Naive thymus-derived CD4-positive, alpha-beta T cell (primary cell): Measurements from ENCODE around the gene PSMD1. TPM values are rescaled to one million over a fixed set of nuclear protein-coding genes. Genes with fewer than 3 reads are reported as not detected.
A peak's percentile ranks its signal among the peaks of the same experiment; 100 is the strongest.

Experiments
- ATAC-seq: fragments of 150-1000 bp; cut with Tn5 transposase; 2 replicates; pipeline ENCODE4 v1.10.0; 2021; ENCODE audit warnings: mild to moderate bottlenecking, moderate library complexity
- CTCF ChIA-PET: fragments of 350-600 bp; sonication (Branson Sonifier 250); formaldehyde crosslinking; loops from one replicate; lab custom pipeline; 2021; ENCODE audit warnings: antibody characterized with exemption; lab: Charles Lee
- POLR2A ChIA-PET: fragments of 350-600 bp; sonication (Branson Sonifier 250); formaldehyde crosslinking; loops from one replicate; lab custom pipeline; 2021; ENCODE audit warnings: antibody characterized with exemption, inconsistent platforms; lab: Charles Lee
- DNase-seq, 9 donors: peaks; one replicate each; pipeline versions ENCODE4 v3.0.0 to v3.0.0-alpha.2; 2020 to 2022; ENCODE audit warnings: mixed read lengths in 1 of 9
- H3K27ac ChIP-seq: one replicate; pipeline ENCODE4 v1.7.0; 2013; ENCODE audit warnings: mild to moderate bottlenecking, low read depth, low read length, moderate library complexity
- H3K27me3 ChIP-seq, 2 donors: one replicate each; pipeline ENCODE4 v1.7.0; 2013; ENCODE audit warnings: low read length in 2 of 2, mild to moderate bottlenecking in 2 of 2, moderate library complexity in 2 of 2; ENCODE audit not compliant: control insufficient read depth in 2 of 2, insufficient read depth in 2 of 2
- H3K36me3 ChIP-seq, 3 experiments: 1 replicate in 2 of 3; 2 replicates in 1 of 3; pipeline ENCODE4 v1.7.0; 2013; ENCODE audit warnings: low read length in 3 of 3, mild to moderate bottlenecking in 3 of 3, moderate library complexity in 1 of 3; ENCODE audit not compliant: insufficient read depth in 3 of 3, control insufficient read depth in 2 of 3
- H3K4me1 ChIP-seq, 2 donors: one replicate each; pipeline ENCODE4 v1.7.0; 2013; ENCODE audit warnings: low read length in 2 of 2, mild to moderate bottlenecking in 2 of 2, moderate library complexity in 1 of 2; ENCODE audit not compliant: control insufficient read depth in 2 of 2, insufficient read depth in 2 of 2
- H3K4me3 ChIP-seq: 2 replicates; pipeline ENCODE4 v1.7.0; 2013; ENCODE audit warnings: mild to moderate bottlenecking, low read length
- H3K9me3 ChIP-seq, 3 experiments: 1 replicate in 2 of 3; 2 replicates in 1 of 3; pipeline ENCODE4 v1.7.0; 2013; ENCODE audit warnings: low read length in 3 of 3; ENCODE audit not compliant: control insufficient read depth in 2 of 3
- H3K27ac Mint-ChIP-seq, 9 donors: one replicate each; pipeline ENCODE4 v1.8.0; 2020 to 2022; ENCODE audit warnings: mixed read lengths in 9 of 9, mild to moderate bottlenecking in 8 of 9, moderate library complexity in 5 of 9, inconsistent platforms in 2 of 9
- H3K27me3 Mint-ChIP-seq, 5 donors: one replicate each; pipeline ENCODE4 v1.8.0; 2021 to 2022; ENCODE audit warnings: mixed read lengths in 5 of 5, mild to moderate bottlenecking in 1 of 5
- H3K36me3 Mint-ChIP-seq, 5 donors: one replicate each; pipeline ENCODE4 v1.8.0; 2020 to 2022; ENCODE audit warnings: mixed read lengths in 5 of 5, mild to moderate bottlenecking in 3 of 5, inconsistent platforms in 1 of 5
- H3K4me1 Mint-ChIP-seq, 7 donors: one replicate each; pipeline ENCODE4 v1.8.0; 2020 to 2022; ENCODE audit warnings: mixed read lengths in 7 of 7, mild to moderate bottlenecking in 3 of 7, inconsistent platforms in 1 of 7
- H3K4me3 Mint-ChIP-seq, 10 donors: one replicate each; pipeline ENCODE4 v1.8.0; 2020 to 2022; ENCODE audit warnings: mild to moderate bottlenecking in 10 of 10, mixed read lengths in 10 of 10, moderate library complexity in 6 of 10, inconsistent platforms in 2 of 10
- H3K9me3 Mint-ChIP-seq, 11 donors: one replicate each; pipeline ENCODE4 v1.8.0; 2020 to 2022; ENCODE audit warnings: mixed read lengths in 11 of 11, mild to moderate bottlenecking in 4 of 11, inconsistent platforms in 1 of 11, moderate library complexity in 1 of 11
- intact Hi-C, 2 donors: fragments of 100-400 bp; cut with micrococcal nuclease; formaldehyde crosslinking; loops; one replicate each; pipeline ENCODE4 v1.15.1; 2023
- polyA plus RNA-seq, 2 donors: library from polyadenylated mRNA; unstranded; fragments of 300-500 nt; fragmentation: Illumina TruSeq; gene quantifications; one replicate each; pipeline ENCODE4 v1.2.3, GENCODE V29; 2021
- total RNA-seq, 6 experiments: library from RNA in 5 of 6; stranded (reverse) in 5 of 6; gene quantifications; 1 replicate in 5 of 6; 2 replicates in 1 of 6; pipeline ENCODE4 v1.2.3 and lab custom pipeline; 2021 to 2026

PSMD1 gene
- total and polyA plus RNA-seq, 7 experiments from 2014 or later: 30.3 to 121 (median 46.2) TPM

DNA sequence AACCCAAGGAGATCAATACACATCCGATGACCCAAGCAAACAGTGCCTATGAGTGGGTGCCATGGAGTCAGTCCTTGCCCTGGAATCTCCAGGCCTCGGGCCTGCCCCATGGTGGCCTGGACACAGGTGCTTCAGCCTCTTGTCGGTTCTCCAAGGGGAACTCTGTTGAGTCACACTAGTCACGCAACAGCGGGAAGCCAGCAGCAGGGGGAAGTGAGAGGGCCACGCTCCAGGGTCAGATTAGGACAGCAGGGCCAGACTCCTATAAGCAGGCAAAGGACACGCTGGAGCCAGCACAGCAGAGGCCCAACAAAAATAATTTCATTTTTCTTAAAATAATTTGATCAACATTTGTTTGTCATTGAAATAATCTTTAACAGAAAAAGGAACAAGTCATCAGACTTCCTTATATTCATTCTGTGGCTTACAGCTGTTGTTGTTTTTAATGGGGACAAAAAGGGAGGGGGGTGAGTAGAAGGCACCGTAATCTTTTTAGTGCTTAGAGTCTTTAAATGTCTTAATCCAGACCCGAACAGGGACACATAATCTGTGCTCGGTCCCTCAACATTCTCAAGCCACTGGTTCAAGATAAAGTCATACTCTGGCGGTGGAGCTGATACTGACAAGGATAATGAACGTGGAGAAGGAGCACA is 125.3 kb downstream of the PSMD1 start:
- H3K27ac Mint-ChIP-seq: no peak overlapping the region

DNA sequence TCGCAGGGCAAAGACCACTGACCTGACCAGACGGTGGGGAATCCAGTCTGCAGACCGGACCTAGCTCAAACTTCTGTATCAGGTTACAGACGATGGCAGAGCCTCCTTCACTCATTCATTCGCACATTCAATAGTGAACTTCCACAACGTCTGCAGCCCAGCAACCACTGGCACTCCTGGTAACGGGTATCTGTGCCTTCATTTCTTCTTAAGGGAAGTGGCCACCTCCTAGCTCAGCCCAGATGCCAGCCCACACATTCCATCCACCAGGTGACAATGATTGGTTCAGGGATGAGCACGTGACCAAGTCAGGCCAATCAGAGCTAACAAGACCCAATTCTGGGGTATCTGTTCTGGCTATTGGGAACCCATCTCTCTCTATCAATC is 125.8 kb downstream of the PSMD1 start:
- no peaks in the 10 kb centered on the region for H3K9me3 ChIP-seq
- H3K36me3 Mint-ChIP-seq: peaks cover 0 to under 1% (median 0%) of the 10 kb centered on the region in 5 donors
- no peaks in the 10 kb centered on the region for H3K36me3 ChIP-seq
- peaks cover 0 to 9% (median 0%) of the 10 kb centered on the region in 7 donors for H3K4me1 Mint-ChIP-seq
- H3K4me3 Mint-ChIP-seq: no peak overlapping the region
- H3K27ac Mint-ChIP-seq: no peak overlapping the region
- ATAC-seq (no peak), DNase-seq (no peak)
- H3K27me3 Mint-ChIP-seq: peaks cover 0 to 3% (median under 1%) of the 10 kb centered on the region in 5 donors
- H3K9me3 Mint-ChIP-seq: peaks cover 0 to under 1% (median 0%) of the 10 kb centered on the region in 11 donors
- peaks cover 0 to 5% of the 10 kb centered on the region in 2 donors for H3K4me1 ChIP-seq
- ChIA-PET POLR2A (no interaction called here), CTCF (no interaction called here)
- no peak overlapping the region for H3K27ac ChIP-seq
- H3K4me3 ChIP-seq: no peak overlapping the region
- intact Hi-C loops: no loop called here
- H3K27me3 ChIP-seq: no peaks in the 10 kb centered on the region

More for the DNA sequence above, 125.3 kb downstream of the PSMD1 start:
- ChIA-PET POLR2A (no interaction called here), CTCF (no interaction called here)
- Mint-ChIP-seq H3K4me3 (no peak overlapping the region), H3K9me3 (peaks cover 0 to 6% (median 0%) of the 10 kb centered on the region in 11 donors), H3K27me3 (peaks cover 0 to 2% (median 0%) of the 10 kb centered on the region in 5 donors), H3K36me3 (peaks cover 0 to 6% (median 1%) of the 10 kb centered on the region in 5 donors), H3K4me1 (peaks cover 0 to 12% (median 3%) of the 10 kb centered on the region in 7 donors)
- H3K27me3 ChIP-seq: no peaks in the 10 kb centered on the region
- no peaks in the 10 kb centered on the region for H3K36me3 ChIP-seq
- H3K27ac ChIP-seq: no peak overlapping the region
- H3K4me3 ChIP-seq: no peak overlapping the region
- H3K9me3 ChIP-seq: no peaks in the 10 kb centered on the region
- intact Hi-C loops: no loop called here
- H3K4me1 ChIP-seq: peaks cover 0 to 5% of the 10 kb centered on the region in 2 donors
- no peak for DNase-seq
- ATAC-seq: peak; percentile 77

DNA sequence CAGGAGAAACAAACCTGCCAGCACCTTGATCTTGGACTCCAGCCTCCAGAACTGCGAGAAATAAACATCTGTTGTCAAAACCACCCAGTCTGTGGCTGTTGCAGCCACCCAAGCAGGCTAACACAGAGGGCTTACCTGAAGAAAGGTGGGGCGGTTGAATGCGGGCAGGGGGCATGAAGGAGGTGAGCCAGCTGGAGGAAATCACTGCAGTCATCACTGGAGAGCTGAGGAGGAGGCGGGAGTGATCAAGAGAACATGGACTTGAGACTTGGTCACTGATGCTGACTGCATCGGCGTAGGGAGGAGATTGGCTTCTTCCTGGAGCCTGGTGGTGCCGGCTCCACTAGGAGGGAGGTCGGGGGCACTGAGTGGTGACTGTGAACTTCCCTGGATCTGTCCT is 127.2 kb downstream of the PSMD1 start:
- Mint-ChIP-seq H3K27ac (no peak overlapping the region), H3K4me3 (no peak overlapping the region), H3K27me3 (peaks cover 0 to 13% (median 6%) of the 10 kb centered on the region in 5 donors), H3K36me3 (no peaks in the 10 kb centered on the region), H3K4me1 (peaks cover 0 to 9% (median 0%) of the 10 kb centered on the region in 7 donors), H3K9me3 (peaks cover 0 to 3% (median 0%) of the 10 kb centered on the region in 11 donors)
- H3K27ac ChIP-seq: no peak overlapping the region
- ATAC-seq (no peak), DNase-seq (no peak)
- no peak overlapping the region for H3K4me3 ChIP-seq
- CTCF ChIA-PET: no interaction called here
- H3K36me3 ChIP-seq: no peaks in the 10 kb centered on the region
- H3K9me3 ChIP-seq: no peaks in the 10 kb centered on the region
- H3K27me3 ChIP-seq: no peaks in the 10 kb centered on the region
- H3K4me1 ChIP-seq: peaks cover 0 to 5% of the 10 kb centered on the region in 2 donors
- POLR2A ChIA-PET: interaction anchor here (0.6 kb wide), 1 partner anchor 27 kb away, joined by 3 read pairs; no protein-coding TSS in a partner anchor
- intact Hi-C loops: no loop called here

DNA sequence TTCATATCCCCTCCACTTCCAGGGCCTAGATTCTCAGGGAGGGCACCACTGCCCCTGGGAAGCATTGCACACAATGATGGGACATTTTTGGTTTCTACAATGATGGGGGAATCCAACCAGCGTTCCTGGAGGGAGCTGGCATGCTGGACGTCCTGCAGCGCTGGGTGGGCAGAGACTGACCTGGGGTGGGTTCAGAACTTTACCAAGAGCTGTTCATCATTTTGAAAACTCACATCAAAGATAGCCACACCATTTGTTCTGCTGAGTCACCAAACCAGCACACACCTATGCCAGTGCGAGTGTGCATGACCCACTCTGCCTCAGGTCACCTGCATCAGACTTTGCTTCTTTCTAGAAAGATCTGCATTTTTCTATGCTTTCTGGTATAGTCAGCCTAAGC is 127.7 kb downstream of the PSMD1 start:
- Mint-ChIP-seq H3K9me3 (peaks cover 0 to 3% (median 0%) of the 10 kb centered on the region in 11 donors), H3K27me3 (peaks cover 0 to 16% (median 8%) of the 10 kb centered on the region in 5 donors), H3K4me1 (peaks cover 0 to 9% (median 0%) of the 10 kb centered on the region in 7 donors), H3K4me3 (no peak overlapping the region), H3K36me3 (no peaks in the 10 kb centered on the region), H3K27ac (no peak overlapping the region)
- H3K4me3 ChIP-seq: no peak overlapping the region
- peaks cover 0 to 5% of the 10 kb centered on the region in 2 donors for H3K4me1 ChIP-seq
- no peak overlapping the region for H3K27ac ChIP-seq
- no peaks in the 10 kb centered on the region for H3K36me3 ChIP-seq
- intact Hi-C loops: no loop called here
- ChIA-PET CTCF (no interaction called here), POLR2A (no interaction called here)
- no peak for DNase-seq
- no peak for ATAC-seq
- H3K9me3 ChIP-seq: no peaks in the 10 kb centered on the region
- no peaks in the 10 kb centered on the region for H3K27me3 ChIP-seq

DNA sequence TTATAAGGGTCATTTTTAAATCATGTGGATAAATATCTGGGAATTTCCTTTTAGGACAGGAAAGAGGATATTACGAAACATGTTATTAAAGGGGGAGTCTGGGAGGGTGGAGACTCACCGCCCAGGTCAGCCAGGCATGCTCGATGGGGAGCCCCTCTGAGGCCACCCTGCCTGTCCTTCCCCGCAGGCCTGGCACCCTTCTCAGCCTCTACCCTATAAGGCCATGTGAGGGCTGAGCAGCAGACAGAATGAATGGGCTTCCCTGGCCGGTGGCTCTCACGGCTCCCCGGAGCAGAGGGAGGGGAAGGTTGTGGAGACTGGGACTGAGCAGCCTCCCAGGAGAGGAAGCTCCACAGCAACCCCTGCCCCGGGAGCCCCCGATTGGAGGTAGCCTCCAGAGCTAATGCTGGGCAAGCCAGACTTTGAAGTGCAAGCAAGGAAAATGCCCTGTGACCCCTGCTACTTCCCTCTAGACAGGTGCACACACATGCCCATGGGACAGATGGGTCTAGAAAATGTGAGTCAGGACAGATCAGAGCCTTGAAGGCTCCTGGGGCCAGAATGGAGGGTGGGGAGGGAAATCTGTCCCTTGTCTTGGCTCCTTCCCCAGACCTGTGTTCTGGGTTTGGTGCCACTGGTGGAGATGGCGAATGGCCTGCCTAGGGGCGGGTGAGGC is 128.5 kb downstream of the PSMD1 start:
- Mint-ChIP-seq H3K27me3 (peaks cover 5 to 24% (median 14%) of the 10 kb centered on the region in 5 donors), H3K27ac (no peak overlapping the region), H3K4me1 (peaks cover 0 to 3% (median 0%) of the 10 kb centered on the region in 7 donors), H3K4me3 (no peak overlapping the region), H3K36me3 (no peaks in the 10 kb centered on the region), H3K9me3 (peaks cover 0 to 3% (median 0%) of the 10 kb centered on the region in 11 donors)
- Histone ChIP-seq H3K4me3 (no peak overlapping the region), H3K27ac (no peak overlapping the region), H3K4me1 (peaks cover 0 to 2% of the 10 kb centered on the region in 2 donors), H3K36me3 (no peaks in the 10 kb centered on the region), H3K9me3 (no peaks in the 10 kb centered on the region), H3K27me3 (no peaks in the 10 kb centered on the region)
- intact Hi-C loops: no loop called here
- DNase-seq: no peak
- ChIA-PET POLR2A (no interaction called here), CTCF (no interaction called here)
- ATAC-seq: no peak

DNA sequence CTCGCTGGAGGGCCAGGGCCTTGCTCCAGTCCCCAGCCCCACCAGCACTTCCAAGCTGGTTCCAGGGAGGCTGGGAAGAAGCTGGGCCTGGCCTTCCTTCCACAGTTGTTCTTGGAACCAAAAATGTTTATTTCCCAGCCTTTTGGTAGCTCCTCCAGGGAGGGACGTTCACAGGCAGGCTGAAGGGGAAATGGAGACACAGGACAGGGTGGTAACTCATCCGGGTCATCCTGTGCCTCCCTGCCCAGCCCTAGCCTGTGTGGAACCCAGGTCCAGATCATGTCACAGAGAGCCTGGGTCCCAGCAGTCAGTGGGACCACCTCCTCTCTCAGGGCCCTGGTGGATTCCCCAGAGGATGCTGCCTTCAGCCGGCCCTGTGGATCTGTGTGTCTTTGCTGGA is 129.2 kb downstream of the PSMD1 start:
- Histone ChIP-seq H3K4me3 (no peak overlapping the region), H3K27me3 (no peaks in the 10 kb centered on the region), H3K36me3 (no peaks in the 10 kb centered on the region), H3K9me3 (no peaks in the 10 kb centered on the region), H3K27ac (no peak overlapping the region), H3K4me1 (no peaks in the 10 kb centered on the region)
- Mint-ChIP-seq H3K36me3 (no peaks in the 10 kb centered on the region), H3K4me3 (no peak overlapping the region), H3K27ac (no peak overlapping the region), H3K4me1 (peaks cover 0 to 3% (median 0%) of the 10 kb centered on the region in 7 donors), H3K9me3 (peaks cover 0 to 3% (median 0%) of the 10 kb centered on the region in 11 donors), H3K27me3 (peaks cover 7 to 29% (median 18%) of the 10 kb centered on the region in 5 donors)
- no peak for ATAC-seq
- intact Hi-C loops: no loop called here
- ChIA-PET CTCF (no interaction called here), POLR2A (no interaction called here)
- DNase-seq: no peak
